HG02571 (cell line): ENCODE results near the gene CRAMP1.

Experiments used
- ATAC-seq: cut with Tn5 transposase; IDR thresholded peaks from one replicate; pipeline ENCODE4 v1.9.1; 2021; ENCODE audit warnings: mild to moderate bottlenecking, moderate library complexity; ENCODE audit not compliant: unreplicated experiment

The CRAMP1 gene

DNA sequence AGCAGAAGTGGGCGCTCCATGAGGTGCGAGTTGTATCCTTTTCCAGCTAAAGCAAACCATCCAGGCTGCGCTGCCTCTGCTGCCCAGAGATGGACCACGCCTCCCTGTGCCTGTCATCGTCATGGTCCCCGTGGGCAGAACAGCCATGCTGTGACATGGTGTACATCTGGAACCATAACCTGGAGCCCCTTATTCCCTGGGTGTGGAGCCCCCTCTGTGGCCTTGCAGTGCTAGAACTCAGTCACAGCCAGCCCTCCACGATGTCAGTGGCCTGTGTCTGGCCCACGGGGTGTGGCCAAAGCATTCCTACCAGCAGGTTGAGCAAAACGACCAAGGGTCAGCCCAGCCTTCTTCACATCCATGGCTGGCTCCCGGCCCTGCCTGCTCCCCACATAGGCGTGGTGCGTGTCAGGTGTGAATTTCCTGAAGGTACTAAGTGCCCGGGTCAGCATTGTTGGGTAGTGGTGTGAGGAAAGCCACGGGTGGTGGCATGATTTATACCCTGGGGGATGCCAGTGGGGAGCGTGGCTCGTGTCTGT is 43.2 kb downstream of the CRAMP1 start:
- ATAC-seq, result no peak

- no peak for ATAC-seq
Observed at GRCh38 chr16:1655909-1656807, 44.0 kb downstream of the CRAMP1 start.

DNA sequence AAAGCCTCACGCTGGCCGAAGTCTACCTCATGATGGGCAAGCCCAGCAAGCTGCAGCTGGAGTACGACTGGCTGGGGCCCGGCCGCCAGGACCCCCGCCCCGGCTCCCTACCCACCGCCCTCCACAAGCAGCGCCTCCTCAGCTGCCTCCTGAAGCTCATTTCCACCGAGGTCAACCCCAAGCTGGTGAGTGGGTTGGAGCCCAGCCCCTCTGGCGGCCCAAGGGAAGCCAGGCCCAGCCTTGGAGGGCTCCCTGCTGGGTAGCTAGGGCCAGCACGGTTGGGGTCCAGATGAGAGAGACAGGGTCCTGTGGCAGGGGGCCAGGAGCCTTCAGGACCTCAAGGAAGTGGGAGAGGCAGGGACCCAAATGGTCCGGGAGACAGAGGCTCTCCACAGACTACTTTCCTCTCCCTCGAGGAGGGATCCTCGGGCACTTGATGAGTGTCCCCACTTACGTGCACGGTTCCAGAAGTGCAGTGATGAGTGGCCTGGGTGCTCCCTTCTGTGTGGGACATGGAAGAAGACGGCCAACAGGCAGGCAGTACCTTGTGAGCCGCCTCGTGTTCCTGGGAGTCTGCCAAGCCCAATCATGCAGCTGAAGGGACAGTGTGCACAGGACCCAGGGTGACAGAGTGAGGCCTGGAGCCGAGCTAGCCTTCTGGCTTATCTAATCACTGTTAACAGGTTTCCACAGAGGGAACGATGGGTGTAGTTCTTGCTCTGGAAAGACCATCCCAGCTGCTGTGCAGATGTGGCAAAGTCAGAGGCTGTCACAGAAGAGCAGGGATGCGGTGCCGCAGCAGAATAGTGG is 44.9 kb downstream of the CRAMP1 start:
- no peak for ATAC-seq

GRCh38 chr16:1657841-1658240 is 45.7 kb downstream of the CRAMP1 start:
- ATAC-seq, result no peak

DNA sequence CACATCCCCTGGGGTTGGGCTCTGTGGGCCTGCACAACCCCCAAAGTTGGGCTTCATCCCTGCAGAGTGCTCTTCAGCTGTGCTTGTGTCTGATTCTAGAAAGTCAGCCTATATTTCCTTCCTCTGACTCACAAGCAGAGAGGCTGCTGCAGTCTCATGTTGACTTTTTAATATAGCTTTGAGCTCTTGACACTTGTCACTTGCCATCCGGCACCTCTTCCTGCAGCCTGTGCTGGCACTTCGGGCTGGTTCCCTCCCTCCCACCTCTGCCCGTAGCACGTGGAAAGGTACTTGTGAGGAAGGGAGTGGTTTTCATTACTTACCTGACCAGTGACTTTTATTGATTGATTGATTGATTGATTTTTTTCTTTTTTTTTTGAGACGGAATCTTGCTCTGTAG is 46.9 kb downstream of the CRAMP1 start:
- ATAC-seq, result no peak

DNA sequence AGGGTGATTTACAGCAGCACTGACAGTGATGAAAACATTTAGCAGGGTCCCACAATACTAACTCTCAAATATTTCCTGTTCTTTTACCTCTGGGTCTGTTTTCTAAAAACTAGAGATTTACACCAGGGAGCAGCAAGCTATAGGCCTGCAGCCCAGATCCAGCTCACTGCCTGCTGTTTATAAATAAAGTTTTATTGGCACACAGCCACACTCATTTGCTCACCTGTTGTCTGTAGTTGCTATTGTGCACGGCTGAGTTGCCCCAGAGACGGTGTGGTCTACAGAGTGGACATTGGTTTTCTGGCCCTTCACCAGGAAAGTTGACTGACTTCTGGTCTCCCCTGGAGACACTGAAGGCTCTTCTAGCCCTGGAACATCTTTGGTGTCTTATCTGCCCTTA is 49.7 kb downstream of the CRAMP1 start:
- ATAC-seq, result no peak

DNA sequence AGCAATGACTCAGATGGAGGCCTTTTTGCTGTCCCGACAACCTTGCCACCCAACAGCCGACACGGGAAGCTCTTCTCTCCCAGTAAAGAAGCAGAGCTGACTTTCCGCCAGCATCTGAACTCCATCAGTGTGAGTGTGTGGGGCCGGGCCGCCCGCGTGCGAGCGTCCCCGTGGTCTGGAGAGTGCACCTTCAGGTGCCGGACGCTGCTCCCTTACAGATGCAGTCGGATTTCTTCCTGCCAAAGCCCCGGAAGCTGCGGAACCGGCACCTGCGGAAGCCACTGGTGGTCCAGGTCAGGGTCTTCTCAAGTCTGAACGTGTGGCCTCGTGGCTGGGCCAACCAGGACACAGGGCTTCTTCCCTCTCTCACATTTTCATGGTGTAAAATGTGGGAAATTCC is 50.4 kb downstream of the CRAMP1 start:
- ATAC-seq, result no peak

DNA sequence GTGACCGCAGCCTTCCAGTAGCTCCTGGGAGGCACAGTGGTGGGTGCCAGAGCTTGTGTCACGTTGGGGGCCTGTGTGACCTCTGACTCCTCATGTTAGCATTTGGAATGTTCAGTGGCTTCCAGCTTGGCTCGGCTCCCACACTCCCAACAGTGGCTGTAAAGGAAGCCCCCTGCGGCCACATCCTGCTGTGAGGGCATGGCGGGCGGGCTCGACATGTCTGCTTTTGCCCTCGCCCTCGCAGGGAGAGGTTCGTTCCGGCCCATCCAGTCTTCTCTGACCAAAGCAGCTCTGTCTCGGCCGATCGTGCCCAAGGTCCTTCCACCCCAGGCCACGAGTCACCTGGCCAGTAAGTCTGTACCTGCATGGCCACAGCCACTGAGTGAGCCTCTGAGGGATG is 53.7 kb downstream of the CRAMP1 start:
- no peak for ATAC-seq

GRCh38 chr16:1666316-1666715 is 54.2 kb downstream of the CRAMP1 start:
- ATAC-seq, result no peak

GRCh38 chr16:1667271-1667670 is 55.1 kb downstream of the CRAMP1 start:
- ATAC-seq, result no peak

DNA sequence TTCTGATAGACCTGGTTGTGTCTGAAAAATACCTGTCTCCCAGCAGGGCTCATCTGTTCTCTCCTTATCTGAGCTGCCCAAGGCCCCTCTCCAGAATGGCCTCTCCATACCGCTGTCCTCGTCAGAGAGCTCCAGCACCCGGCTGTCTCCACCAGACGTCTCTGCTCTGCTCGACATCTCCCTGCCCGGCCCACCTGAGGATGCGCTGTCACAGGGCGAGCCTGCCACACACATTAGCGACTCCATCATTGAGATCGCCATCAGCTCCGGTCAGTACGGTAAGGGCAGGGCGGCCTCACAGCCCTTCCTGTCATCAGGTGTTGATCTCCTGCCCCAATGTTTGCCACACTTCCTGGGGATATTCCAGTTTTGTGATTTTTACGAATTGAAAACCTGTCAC is 55.8 kb downstream of the CRAMP1 start:
- no peak for ATAC-seq

DNA sequence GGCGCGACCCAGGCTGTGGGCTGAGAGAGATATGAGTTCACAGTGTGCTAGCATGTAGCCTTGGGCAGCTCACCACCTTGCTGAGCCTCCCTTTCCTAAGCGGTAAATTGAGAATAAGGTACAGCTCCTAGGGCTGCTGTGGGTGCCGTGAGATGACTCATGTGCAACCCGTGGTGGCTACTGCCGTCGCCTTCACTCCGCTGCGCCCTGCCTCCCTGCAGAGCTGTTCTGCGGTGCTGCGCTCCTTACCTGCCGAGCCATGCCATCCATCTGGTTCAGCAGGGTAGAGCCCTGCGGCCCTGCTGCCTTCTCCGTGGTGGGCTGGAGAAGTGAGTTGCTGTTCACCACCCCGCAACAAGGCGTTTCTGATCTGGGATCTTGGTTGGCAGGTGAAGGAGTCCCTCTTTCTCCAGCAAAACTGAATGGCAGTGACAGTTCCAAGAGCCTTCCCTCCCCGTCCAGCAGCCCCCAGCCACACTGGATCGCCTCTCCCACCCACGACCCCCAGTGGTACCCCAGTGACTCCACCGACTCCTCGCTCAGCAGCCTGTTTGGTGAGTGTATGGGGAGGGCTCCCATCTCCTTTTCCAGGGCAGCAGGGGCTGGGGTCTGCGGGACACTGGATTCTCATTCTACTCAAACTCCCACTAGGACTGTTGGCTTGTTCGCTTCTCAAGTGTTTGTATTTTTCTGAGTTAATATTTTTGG is 56.6 kb downstream of the CRAMP1 start:
- ATAC-seq, result no peak

- ATAC-seq, result no peak
Observed at GRCh38 chr16:1669698-1670097, 57.5 kb downstream of the CRAMP1 start.

DNA sequence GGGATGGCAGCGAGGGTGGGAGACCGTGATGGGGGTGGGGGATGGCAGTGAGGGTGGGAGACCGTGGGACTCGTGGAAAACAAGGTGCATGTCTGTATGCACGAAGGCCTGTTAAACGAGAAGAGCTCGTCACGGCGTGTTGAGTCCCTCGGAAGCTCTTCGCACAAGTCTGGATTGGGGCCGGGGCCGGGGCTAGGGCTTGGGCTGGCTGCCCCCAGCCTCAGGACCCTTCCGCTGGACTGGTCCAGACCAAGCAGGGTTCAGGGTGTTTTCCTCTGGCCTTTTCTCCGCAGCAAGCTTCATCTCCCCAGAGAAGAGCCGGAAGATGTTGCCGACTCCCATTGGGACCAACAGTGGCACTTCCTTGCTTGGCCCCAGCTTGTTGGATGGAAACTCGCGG is 58.2 kb downstream of the CRAMP1 start:
- no peak for ATAC-seq

- ATAC-seq, result no peak
Observed at GRCh38 chr16:1670866-1671265, 58.7 kb downstream of the CRAMP1 start.

DNA sequence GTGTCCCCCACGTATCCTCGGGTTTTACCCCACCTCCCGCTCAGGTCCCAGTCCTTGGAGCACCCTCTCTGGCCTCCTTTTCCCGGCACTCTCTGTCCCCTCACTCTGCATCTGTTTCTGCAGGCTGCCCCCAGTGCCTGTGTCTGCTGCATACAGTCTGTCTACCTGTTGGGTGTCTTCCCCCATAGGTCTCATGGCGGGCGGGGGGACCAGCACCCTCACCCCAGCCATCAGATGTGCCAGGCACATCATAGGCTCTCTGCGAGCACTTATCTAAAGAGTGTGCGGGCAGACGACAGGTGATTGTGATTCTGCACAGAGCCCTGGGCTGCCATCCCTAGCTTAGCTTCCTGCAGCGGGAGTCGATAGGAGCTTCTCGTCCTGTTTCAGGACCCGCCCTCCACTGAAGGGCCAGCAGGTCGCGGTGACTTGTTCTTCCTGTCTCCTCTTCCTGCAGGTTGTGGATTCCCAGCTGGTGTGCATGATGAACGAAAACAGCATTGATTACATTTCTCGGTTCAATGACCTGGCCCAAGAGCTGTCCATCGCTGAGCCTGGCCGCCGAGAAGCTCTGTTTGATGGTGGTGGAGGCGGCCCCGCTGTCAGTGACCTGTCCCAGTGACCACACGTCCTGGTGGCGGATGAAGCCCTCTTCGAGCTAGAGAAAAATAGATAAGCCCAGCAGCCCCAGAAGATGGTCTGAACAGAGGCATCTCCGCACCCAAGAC is 61.4 kb downstream of the CRAMP1 start:
- no peak for ATAC-seq

DNA sequence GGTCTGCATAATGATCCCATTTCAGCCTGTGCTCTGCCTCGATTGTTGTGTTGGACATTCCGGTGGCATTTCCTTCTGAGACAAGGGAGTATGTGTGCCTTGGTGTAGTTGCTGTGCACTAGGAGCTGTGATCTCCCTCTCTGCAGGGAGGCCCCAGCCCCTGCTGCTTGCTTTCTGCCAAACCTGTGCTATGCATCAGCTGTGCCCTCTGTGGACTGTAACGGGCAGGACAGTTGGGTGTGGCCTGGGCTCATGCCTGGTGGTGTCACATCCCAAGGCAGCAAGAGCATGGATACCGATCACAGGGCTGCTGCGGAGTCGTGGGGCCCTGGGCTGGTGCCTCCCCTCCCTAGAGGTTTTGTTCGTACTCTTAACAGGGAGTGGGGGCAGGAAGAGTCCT is 62.1 kb downstream of the CRAMP1 start:
- ATAC-seq, result no peak

GRCh38 chr16:1674751-1675664 is 62.8 kb downstream of the CRAMP1 start:
- ATAC-seq, result no peak

DNA sequence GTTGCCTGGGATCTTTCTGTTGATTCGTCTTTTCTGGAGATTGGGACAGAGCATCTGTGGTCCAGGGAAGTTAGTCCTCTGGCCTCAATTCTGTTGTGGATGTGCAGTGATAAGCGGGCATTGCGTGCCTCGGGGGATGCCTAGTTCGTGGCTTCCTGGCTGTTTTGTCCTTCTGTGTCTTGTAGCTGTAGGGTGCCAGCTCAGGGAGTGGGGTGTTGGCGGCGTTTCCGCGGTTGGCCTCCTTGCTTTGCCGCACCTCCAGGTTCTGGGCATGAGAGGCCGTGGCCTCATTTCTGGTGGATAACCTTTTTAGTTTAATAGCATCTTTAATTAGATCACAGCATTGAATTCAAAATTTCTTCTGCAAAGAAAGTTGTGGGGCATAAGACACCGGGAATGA is 64.5 kb downstream of the CRAMP1 start:
- ATAC-seq, result no peak

DNA sequence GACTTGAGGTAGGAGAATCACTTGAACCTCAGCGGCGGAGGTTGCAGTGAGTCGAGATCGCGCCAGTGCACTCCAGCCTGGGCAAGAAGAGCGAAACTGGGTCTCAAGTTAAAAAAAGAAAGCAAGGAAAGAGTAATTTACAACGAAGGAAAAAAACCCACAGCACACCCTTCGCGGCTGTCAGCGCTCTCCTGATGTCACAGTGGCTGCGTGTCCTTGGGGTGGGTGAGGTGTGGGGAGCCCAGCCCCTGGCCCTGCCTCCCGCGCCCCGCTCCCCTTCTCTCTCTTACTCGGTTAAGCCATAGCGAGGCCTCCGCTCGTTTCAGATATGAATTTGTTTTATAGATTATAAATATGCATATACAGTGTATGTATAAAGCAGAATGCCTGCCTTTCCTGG is 65.2 kb downstream of the CRAMP1 start:
- no peak for ATAC-seq
